ENCODE results near the gene TPRX1.
"Not testable (repeated sequence)": the region's sequence is repeated elsewhere in the genome, so short reads cannot be mapped to it uniquely, and the experiment has no call there.

DNA sequence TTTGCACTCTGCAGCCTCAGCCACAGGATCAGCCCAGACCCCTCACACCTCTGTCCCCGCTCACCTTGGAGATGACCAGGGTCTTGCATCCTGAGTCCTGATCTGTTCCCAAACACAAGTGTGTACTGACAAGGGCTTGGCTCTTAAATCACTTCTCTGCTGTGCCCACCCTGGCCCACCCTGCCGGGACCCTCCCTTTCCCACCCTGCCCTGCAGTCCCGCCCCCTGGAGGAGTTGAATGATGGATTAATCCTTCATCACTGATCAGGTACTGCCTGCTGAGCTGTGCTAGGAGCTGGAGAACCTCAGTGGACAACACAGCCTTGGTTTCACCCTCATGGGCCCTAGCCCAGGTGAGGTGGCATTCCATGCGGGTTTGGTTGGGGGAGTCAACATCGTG is at the start of gene TPRX1:
- TF ChIP-seq CTCF, POLR2A (IDR thresholded peaks at IDR 0.05): not testable (repeated sequence)

All from testis (tissue), 2 donors.